ENCODE data around the gene STK26. TPM values are rescaled to one million over a fixed set of nuclear protein-coding genes. Genes with fewer than 3 reads are reported as not detected.
A peak's percentile ranks its signal among the peaks of the same experiment; 100 is the strongest.
"Not testable (repeated sequence)": the region's sequence is repeated elsewhere in the genome, so short reads cannot be mapped to it uniquely, and the experiment has no call there.

The STK26 gene
- total and polyA plus RNA-seq, 9 donors = 1.9 to 11.6 (median 3.2) TPM

DNA sequence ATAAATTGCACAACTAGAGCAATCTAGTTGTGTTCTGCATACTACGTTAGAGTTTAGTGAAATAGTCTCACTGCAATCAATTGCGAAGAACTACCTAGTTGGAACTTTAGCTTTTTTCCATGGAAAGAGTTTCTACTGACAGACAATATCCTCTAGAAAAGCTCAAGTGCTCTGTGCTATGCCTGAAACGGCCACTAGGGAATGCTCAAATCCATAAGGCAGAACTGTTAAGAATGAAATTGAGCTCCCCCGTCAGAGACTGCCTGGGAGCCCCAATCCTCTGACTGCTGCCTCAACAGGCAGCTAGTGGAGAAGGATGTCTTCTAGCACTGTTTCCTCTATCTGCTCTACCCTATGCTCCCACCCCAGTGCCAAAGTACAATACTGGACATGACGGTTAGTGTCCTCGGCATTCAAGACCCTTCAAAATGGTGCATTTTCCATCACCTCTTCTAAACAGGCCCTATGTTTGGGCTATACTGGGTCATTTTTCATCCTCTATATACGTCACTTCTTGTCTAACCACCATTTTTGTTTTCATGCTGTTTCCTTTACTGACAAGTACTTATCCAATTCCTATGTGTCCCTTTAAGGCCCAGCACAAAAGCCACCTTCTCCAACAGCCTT is 69.5 kb downstream of the STK26 start:
- no peak overlapping the region for H3K27ac ChIP-seq
- H3K4me1 ChIP-seq (ENCODE audit: insufficient read depth) = no peaks in the 10 kb centered on the region
- no peaks in the 10 kb centered on the region for H3K27me3 ChIP-seq
- H3K9me3 ChIP-seq = no peaks in the 10 kb centered on the region
- H3K36me3 ChIP-seq = no peaks in the 10 kb centered on the region
- TF ChIP-seq EP300 (IDR thresholded peaks at IDR 0.05) = no peak
- TF ChIP-seq, protein P1, sequence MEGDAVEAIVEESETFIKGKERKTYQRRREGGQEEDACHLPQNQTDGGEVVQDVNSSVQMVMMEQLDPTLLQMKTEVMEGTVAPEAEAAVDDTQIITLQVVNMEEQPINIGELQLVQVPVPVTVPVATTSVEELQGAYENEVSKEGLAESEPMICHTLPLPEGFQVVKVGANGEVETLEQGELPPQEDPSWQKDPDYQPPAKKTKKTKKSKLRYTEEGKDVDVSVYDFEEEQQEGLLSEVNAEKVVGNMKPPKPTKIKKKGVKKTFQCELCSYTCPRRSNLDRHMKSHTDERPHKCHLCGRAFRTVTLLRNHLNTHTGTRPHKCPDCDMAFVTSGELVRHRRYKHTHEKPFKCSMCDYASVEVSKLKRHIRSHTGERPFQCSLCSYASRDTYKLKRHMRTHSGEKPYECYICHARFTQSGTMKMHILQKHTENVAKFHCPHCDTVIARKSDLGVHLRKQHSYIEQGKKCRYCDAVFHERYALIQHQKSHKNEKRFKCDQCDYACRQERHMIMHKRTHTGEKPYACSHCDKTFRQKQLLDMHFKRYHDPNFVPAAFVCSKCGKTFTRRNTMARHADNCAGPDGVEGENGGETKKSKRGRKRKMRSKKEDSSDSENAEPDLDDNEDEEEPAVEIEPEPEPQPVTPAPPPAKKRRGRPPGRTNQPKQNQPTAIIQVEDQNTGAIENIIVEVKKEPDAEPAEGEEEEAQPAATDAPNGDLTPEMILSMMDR (IDR thresholded peaks at IDR 0.05) = peak in 1 of 3 donors; percentile 18
- WGBS, 3 donors = 44 to 47% (median 47%) methylated on average over 7 of the region's 7 CpGs
- DNase-seq = peak in 3 of 5 donors; percentile 10 to 40 (median 15)
- intact Hi-C loops (cut with DNase I) = no loop called here
- no peak overlapping the region for H3K4me3 ChIP-seq

GRCh38 chrX:132093239-132093860 is 70.2 kb downstream of the STK26 start:
- TF ChIP-seq, protein P1 (IDR thresholded peaks at IDR 0.05) = no peak
- TF ChIP-seq EP300 (IDR thresholded peaks at IDR 0.05) = no peak
- TF ChIP-seq POLR2A (IDR thresholded peaks at IDR 0.05) = no peak
- Histone ChIP-seq H3K4me3 (no peak overlapping the region), H3K9me3 (no peaks in the 10 kb centered on the region), H3K27me3 (no peaks in the 10 kb centered on the region), H3K4me1 (ENCODE audit: insufficient read depth) (no peaks in the 10 kb centered on the region), H3K27ac (no peak overlapping the region), H3K36me3 (no peaks in the 10 kb centered on the region)
- WGBS, 3 donors = 62 to 69% (median 66%) methylated on average over 4 of the region's 4 CpGs
- DNase-seq = no peak
- intact Hi-C loops (cut with DNase I) = no loop called here

- H3K4me1 ChIP-seq (ENCODE audit: insufficient read depth) = no peaks in the 10 kb centered on the region
- TF ChIP-seq EP300 (IDR thresholded peaks at IDR 0.05) (no peak), POLR2A (IDR thresholded peaks at IDR 0.05) (no peak)
- TF ChIP-seq, protein P1 (IDR thresholded peaks at IDR 0.05) = no peak
- H3K9me3 ChIP-seq = no peaks in the 10 kb centered on the region
- no peaks in the 10 kb centered on the region for H3K27me3 ChIP-seq
- no peak for DNase-seq
- 37 to 43% (median 39%) methylated on average over 2 of the region's 2 CpGs for WGBS, 3 donors
- H3K36me3 ChIP-seq = no peaks in the 10 kb centered on the region
- H3K4me3 ChIP-seq = no peak overlapping the region
- intact Hi-C loops (cut with DNase I) = no loop called here
- no peak overlapping the region for H3K27ac ChIP-seq
These were observed 71.1 kb downstream of the STK26 start for GRCh38 chrX:132094164-132094563.

DNA sequence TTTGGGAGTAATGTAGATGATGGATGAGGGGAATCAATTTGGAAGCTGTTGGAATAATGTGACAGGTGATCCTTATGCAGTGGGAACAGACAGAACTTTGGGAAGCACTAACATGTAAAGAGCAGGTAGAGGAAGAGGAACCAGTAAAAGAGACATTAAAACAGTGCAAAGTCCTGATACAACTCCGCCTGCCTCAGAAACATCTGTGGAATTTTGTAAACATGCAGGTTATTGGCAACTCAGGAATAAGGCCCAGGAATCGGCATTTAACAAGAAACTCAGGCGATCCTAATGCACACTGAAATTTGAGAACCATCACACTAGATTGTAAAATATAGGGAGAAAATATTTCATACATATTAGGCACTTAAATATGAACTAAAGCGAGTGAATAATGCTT is 75.6 kb downstream of the STK26 start:
- H3K9me3 ChIP-seq; H3K27ac ChIP-seq; H3K4me3 ChIP-seq; H3K4me1 ChIP-seq (ENCODE audit: insufficient read depth); H3K36me3 ChIP-seq; intact Hi-C loops (cut with DNase I); DNase-seq; H3K27me3 ChIP-seq: not testable (repeated sequence)
- 47 to 56% (median 50%) methylated on average over 4 of the region's 4 CpGs for WGBS, 3 donors

- Histone ChIP-seq H3K27ac (no peak overlapping the region), H3K4me3 (no peak overlapping the region), H3K4me1 (ENCODE audit: insufficient read depth) (no peaks in the 10 kb centered on the region), H3K27me3 (no peaks in the 10 kb centered on the region), H3K9me3 (no peaks in the 10 kb centered on the region), H3K36me3 (no peaks in the 10 kb centered on the region)
- intact Hi-C loops (cut with DNase I) = no loop called here
- TF ChIP-seq EP300 (IDR thresholded peaks at IDR 0.05) = no peak
- TF ChIP-seq, protein P1 (IDR thresholded peaks at IDR 0.05) = no peak
- no peak for TF ChIP-seq POLR2A (IDR thresholded peaks at IDR 0.05)
- DNase-seq = no peak
- 67 to 79% (median 71%) methylated on average over 4 of the region's 4 CpGs for whole genome bisulfite sequencing, 3 donors
These were observed 78.1 kb downstream of the STK26 start for GRCh38 chrX:132101206-132101605.

Measured in ovary (tissue), 9 donors.